Measurements from ENCODE around the gene PDIK1L.

PDIK1L gene

GRCh38 chr1:26111530-26112406 is at the start of gene PDIK1L:
Gene PDIK1L (plus strand): TSS chr1:26111824. CDS start chr1:26114309, 2,485 bp downstream.
- DNase-seq (ENCODE audit: low read depth): peak; percentile 94

- DNase-seq (ENCODE audit: low read depth): no peak
Measured at GRCh38 chr1:26064553-26064952, 47.1 kb upstream of the PDIK1L start.

GRCh38 chr1:26066160-26066559 is 45.5 kb upstream of the PDIK1L start:
- no peak for DNase-seq (ENCODE audit: low read depth)

- no peak for DNase-seq (ENCODE audit: low read depth)
Measured at GRCh38 chr1:26066857-26067256, 44.8 kb upstream of the PDIK1L start.

GRCh38 chr1:26067432-26067911 is 44.2 kb upstream of the PDIK1L start, which contains the start of gene TRIM63:
Gene TRIM63 (minus strand): TSS chr1:26067630. CDS start chr1:26067494, 136 bp downstream.
- no peak for DNase-seq (ENCODE audit: low read depth)

- DNase-seq (ENCODE audit: low read depth): no peak
Measured at GRCh38 chr1:26069941-26070295, 41.7 kb upstream of the PDIK1L start.

- DNase-seq (ENCODE audit: low read depth): no peak
Measured at GRCh38 chr1:26070296-26070962, 41.2 kb upstream of the PDIK1L start.

GRCh38 chr1:26070963-26071342 is 40.7 kb upstream of the PDIK1L start:
- no peak for DNase-seq (ENCODE audit: low read depth)

- DNase-seq (ENCODE audit: low read depth): no peak
Measured at GRCh38 chr1:26072305-26072704, 39.3 kb upstream of the PDIK1L start.

GRCh38 chr1:26075421-26076144 is 36.0 kb upstream of the PDIK1L start:
- DNase-seq (ENCODE audit: low read depth): no peak

GRCh38 chr1:26077524-26077923 is 34.1 kb upstream of the PDIK1L start:
- DNase-seq (ENCODE audit: low read depth): no peak

- no peak for DNase-seq (ENCODE audit: low read depth)
Measured at GRCh38 chr1:26078286-26079177, 33.1 kb upstream of the PDIK1L start.

- DNase-seq (ENCODE audit: low read depth): no peak
Measured at GRCh38 chr1:26079178-26079563, 32.5 kb upstream of the PDIK1L start.

- DNase-seq (ENCODE audit: low read depth): no peak
Measured at GRCh38 chr1:26079960-26080814, 31.4 kb upstream of the PDIK1L start.

- no peak for DNase-seq (ENCODE audit: low read depth)
Measured at GRCh38 chr1:26081267-26082019, 30.2 kb upstream of the PDIK1L start.

- no peak for DNase-seq (ENCODE audit: low read depth)
Measured at GRCh38 chr1:26082020-26082350, 29.6 kb upstream of the PDIK1L start.

GRCh38 chr1:26083208-26083607 is 28.4 kb upstream of the PDIK1L start:
- DNase-seq (ENCODE audit: low read depth): peak; percentile 18

- DNase-seq (ENCODE audit: low read depth): no peak
Measured at GRCh38 chr1:26084091-26084561, 27.5 kb upstream of the PDIK1L start.

- DNase-seq (ENCODE audit: low read depth): no peak
Measured at GRCh38 chr1:26084844-26085243, 26.8 kb upstream of the PDIK1L start.

- no peak for DNase-seq (ENCODE audit: low read depth)
Measured at GRCh38 chr1:26089125-26089524, 22.5 kb upstream of the PDIK1L start.

Data from GM04504 (cell line).